Liver (tissue), 9 donors: ENCODE results near the gene ANXA6. TPM values are rescaled to one million over a fixed set of nuclear protein-coding genes. Genes with fewer than 3 reads are reported as not detected.
"Not testable (repeated sequence)": the region's sequence is repeated elsewhere in the genome, so short reads cannot be mapped to it uniquely, and the experiment has no call there.

Source experiments
- DNase-seq: peaks from one replicate; pipeline ENCODE4 v3.0.0-alpha.2; 2017; ENCODE audit warnings: low spot score
- H3K27ac ChIP-seq, 2 donors: one replicate each; pipeline ENCODE4 v1.7.0; 2013; ENCODE audit warnings: inconsistent platforms in 2 of 2, low read length in 2 of 2, control low read depth in 1 of 2, low read depth in 1 of 2, mild to moderate bottlenecking in 1 of 2
- H3K27me3 ChIP-seq, 4 donors: one replicate each; pipeline versions ENCODE4 v1.6.1 to v1.7.0; 2013; ENCODE audit warnings: low read length in 3 of 4, inconsistent platforms in 1 of 4, mild to moderate bottlenecking in 1 of 4, moderate library complexity in 1 of 4; ENCODE audit not compliant: control insufficient read depth in 4 of 4, insufficient read depth in 4 of 4
- H3K36me3 ChIP-seq, 4 donors: one replicate each; pipeline versions ENCODE4 v1.6.1 to v1.7.0; 2013; ENCODE audit warnings: low read length in 3 of 4, mild to moderate bottlenecking in 3 of 4, low read depth in 1 of 4, moderate library complexity in 1 of 4; ENCODE audit not compliant: control insufficient read depth in 4 of 4, insufficient read depth in 3 of 4
- H3K4me1 ChIP-seq, 4 donors: one replicate each; pipeline versions ENCODE4 v1.6.1 to v1.7.0; 2013; ENCODE audit warnings: low read length in 3 of 4, mild to moderate bottlenecking in 3 of 4, moderate library complexity in 1 of 4; ENCODE audit not compliant: control insufficient read depth in 4 of 4, insufficient read depth in 4 of 4
- H3K4me3 ChIP-seq, 3 donors: one replicate each; pipeline versions ENCODE4 v1.6.1 to v1.7.0; 2013; ENCODE audit warnings: low read length in 3 of 3, control low read depth in 1 of 3, low read depth in 1 of 3, mild to moderate bottlenecking in 1 of 3
- H3K9ac ChIP-seq, 2 donors: one replicate each; pipeline ENCODE4 v1.7.0; 2013; ENCODE audit warnings: low read length in 2 of 2, mild to moderate bottlenecking in 2 of 2, moderate library complexity in 2 of 2, control low read depth in 1 of 2, low read depth in 1 of 2
- H3K9me3 ChIP-seq, 4 donors: one replicate each; pipeline versions ENCODE4 v1.6.1 to v1.7.0; 2013; ENCODE audit warnings: low read length in 3 of 4; ENCODE audit not compliant: control insufficient read depth in 4 of 4
- ATF3 ChIP-seq: IDR thresholded peaks from 2 replicates; pipeline ENCODE4 v1.6.1; 2016; ENCODE audit warnings: antibody characterized with exemption
- EGR1 ChIP-seq, 2 donors: IDR thresholded peaks; 2 replicates each; pipeline ENCODE4 v1.6.1; 2016 to 2018; ENCODE audit warnings: antibody characterized with exemption in 2 of 2, low read depth in 2 of 2
- FOXA1 ChIP-seq: IDR thresholded peaks from 2 replicates; pipeline ENCODE4 v1.6.1; 2016; ENCODE audit warnings: antibody characterized with exemption
- FOXA2 ChIP-seq: IDR thresholded peaks from 2 replicates; pipeline ENCODE4 v1.6.1; 2016; ENCODE audit warnings: antibody characterized with exemption
- GABPA ChIP-seq, 2 donors: IDR thresholded peaks in 1 of 2; conservative IDR thresholded peaks in 1 of 2; 2 replicates each; pipeline ENCODE4 v1.6.1; 2016; ENCODE audit warnings: antibody characterized with exemption in 2 of 2, mild to moderate bottlenecking in 1 of 2, moderate library complexity in 1 of 2
- HNF4A ChIP-seq, 2 donors: conservative IDR thresholded peaks; 2 replicates each; pipeline ENCODE4 v1.6.1; 2016; ENCODE audit warnings: antibody characterized with exemption in 2 of 2, mild to moderate bottlenecking in 2 of 2
- HNF4G ChIP-seq: IDR thresholded peaks from 2 replicates; pipeline ENCODE4 v1.6.1; 2016; ENCODE audit warnings: antibody characterized with exemption
- JUND ChIP-seq, 2 donors: IDR thresholded peaks; 2 replicates each; pipeline ENCODE4 v1.6.1; 2016; ENCODE audit warnings: antibody characterized with exemption in 2 of 2
- NR2F2 ChIP-seq: IDR thresholded peaks from 2 replicates; pipeline ENCODE4 v1.6.1; 2016; ENCODE audit warnings: antibody characterized with exemption
- RAD21 ChIP-seq, 2 donors: IDR thresholded peaks; 2 replicates each; pipeline ENCODE4 v1.6.1; 2016; ENCODE audit warnings: antibody characterized with exemption in 2 of 2, mild to moderate bottlenecking in 2 of 2
- RXRA ChIP-seq, 2 donors: IDR thresholded peaks; 2 replicates each; pipeline ENCODE4 v1.6.1; 2017 to 2018; ENCODE audit warnings: antibody characterized with exemption in 2 of 2, mild to moderate bottlenecking in 1 of 2
- SP1 ChIP-seq: IDR thresholded peaks from 2 replicates; pipeline ENCODE4 v1.6.1; 2018; ENCODE audit warnings: antibody characterized with exemption, mild to moderate bottlenecking
- TAF1 ChIP-seq: conservative IDR thresholded peaks from 2 replicates; pipeline ENCODE4 v1.6.1; 2016; ENCODE audit warnings: antibody characterized with exemption, mild to moderate bottlenecking
- YY1 ChIP-seq: IDR thresholded peaks from 2 replicates; pipeline ENCODE4 v1.6.1; 2016; ENCODE audit warnings: antibody characterized with exemption, mild to moderate bottlenecking
- WGBS: extraction: QIAGEN DNeasy Blood & Tissue Kit; methylation state at CpG from one replicate; pipeline ENCODE4 v1.1.7; 2013; 5-methylcytosine and 5-hydroxymethylcytosine counted together
- polyA plus RNA-seq, 2 donors: library from polyadenylated mRNA; stranded (reverse) in 1 of 2; unstranded in 1 of 2; fragments of 200-250 nt in 1 of 2; fragments of >200 nt in 1 of 2; fragmentation: Nextera tagmentation in 1 of 2; extraction: Ambion mirVana in 1 of 2; gene quantifications; one replicate each; pipeline versions ENCODE4 v1.2.1 to v1.2.3, GENCODE V29; 2013 to 2015
- total RNA-seq, 2 donors: library from RNA; depleted of rRNA; stranded (reverse); fragments of >200 nt; gene quantifications; one replicate each; pipeline ENCODE4 v1.2.3, GENCODE V29; 2014
- TF ChIP-seq, protein P1 (sequence below): fragments of 150-350 bp; IDR thresholded peaks from 2 replicates; pipeline ENCODE4 v1.5.1; 2017; ENCODE audit warnings: improper control_type of control experiment, low read depth, low read length; ENCODE audit not compliant: missing input control
- TF ChIP-seq, protein P2 (sequence below): IDR thresholded peaks from 2 replicates; pipeline ENCODE4 v1.6.1; 2016; ENCODE audit warnings: antibody characterized with exemption
- TF ChIP-seq, protein P3 (sequence below): IDR thresholded peaks from 2 replicates; pipeline ENCODE4 v1.6.1; 2016; ENCODE audit warnings: antibody characterized with exemption
- TF ChIP-seq, protein P4 (sequence below): IDR thresholded peaks from 2 replicates; pipeline ENCODE4 v1.6.1; 2016; ENCODE audit warnings: antibody characterized with exemption, mild to moderate bottlenecking
- donor health status: healthy.
- donor health status: healthy.
- donor health status: healthy.
- donor health status: healthy.
- donor health status: healthy.

ANXA6 gene
- total and polyA plus RNA-seq, 4 donors = 52.7 to 215 (median 126) TPM

- TF ChIP-seq, protein P1, sequence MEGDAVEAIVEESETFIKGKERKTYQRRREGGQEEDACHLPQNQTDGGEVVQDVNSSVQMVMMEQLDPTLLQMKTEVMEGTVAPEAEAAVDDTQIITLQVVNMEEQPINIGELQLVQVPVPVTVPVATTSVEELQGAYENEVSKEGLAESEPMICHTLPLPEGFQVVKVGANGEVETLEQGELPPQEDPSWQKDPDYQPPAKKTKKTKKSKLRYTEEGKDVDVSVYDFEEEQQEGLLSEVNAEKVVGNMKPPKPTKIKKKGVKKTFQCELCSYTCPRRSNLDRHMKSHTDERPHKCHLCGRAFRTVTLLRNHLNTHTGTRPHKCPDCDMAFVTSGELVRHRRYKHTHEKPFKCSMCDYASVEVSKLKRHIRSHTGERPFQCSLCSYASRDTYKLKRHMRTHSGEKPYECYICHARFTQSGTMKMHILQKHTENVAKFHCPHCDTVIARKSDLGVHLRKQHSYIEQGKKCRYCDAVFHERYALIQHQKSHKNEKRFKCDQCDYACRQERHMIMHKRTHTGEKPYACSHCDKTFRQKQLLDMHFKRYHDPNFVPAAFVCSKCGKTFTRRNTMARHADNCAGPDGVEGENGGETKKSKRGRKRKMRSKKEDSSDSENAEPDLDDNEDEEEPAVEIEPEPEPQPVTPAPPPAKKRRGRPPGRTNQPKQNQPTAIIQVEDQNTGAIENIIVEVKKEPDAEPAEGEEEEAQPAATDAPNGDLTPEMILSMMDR = no peak
Measured at GRCh38 chr5:151199581-151200185, 42.1 kb upstream of the ANXA6 start (continued).

DNA sequence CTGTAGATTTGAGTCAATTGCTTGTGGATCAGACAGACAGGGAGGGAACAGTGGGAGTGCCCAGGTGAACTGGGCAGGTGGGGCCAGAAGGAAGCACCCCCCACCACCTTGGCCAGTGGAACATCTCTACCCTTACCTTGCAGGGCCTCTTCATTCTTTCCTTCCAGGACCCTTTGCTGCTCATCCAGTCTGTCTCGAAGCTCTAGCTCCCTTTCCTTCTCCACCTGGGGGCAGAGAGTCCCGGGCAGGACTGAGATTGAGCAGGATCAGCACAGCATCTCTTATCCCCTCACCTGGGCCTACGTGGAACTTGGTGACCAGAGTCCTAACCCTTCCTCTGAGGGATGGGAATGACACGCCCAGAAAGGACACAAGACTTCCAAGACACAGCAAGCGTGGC is 41.3 kb upstream of the ANXA6 start:
- WGBS = 93% methylated on average over 5 of the region's 5 CpGs
- H3K27ac ChIP-seq = no peak overlapping the region

GRCh38 chr5:151197291-151197600 is 39.7 kb upstream of the ANXA6 start:
- not testable (repeated sequence) for H3K27ac ChIP-seq, H3K9ac ChIP-seq, H3K4me1 ChIP-seq, H3K9me3 ChIP-seq, H3K27me3 ChIP-seq, H3K4me3 ChIP-seq, DNase-seq
- WGBS = 95% methylated on average over 9 of the region's 9 CpGs
- H3K36me3 ChIP-seq = peaks cover 1 to 13% (median 6%) of the 10 kb centered on the region in 4 donors

More for the DNA sequence above, 41.3 kb upstream of the ANXA6 start:
- H3K4me1 ChIP-seq = peaks cover 2 to 6% (median 4%) of the 10 kb centered on the region in 4 donors
- no peak for DNase-seq
- H3K36me3 ChIP-seq = peaks cover 1 to 13% (median 6%) of the 10 kb centered on the region in 4 donors
- H3K4me3 ChIP-seq = no peak overlapping the region
- H3K9ac ChIP-seq = no peak overlapping the region
- H3K9me3 ChIP-seq = no peaks in the 10 kb centered on the region
- TF ChIP-seq SP1 (no peak), RAD21 (IDR thresholded peaks at IDR 0.05) (no peak), GABPA (IDR thresholded peaks at IDR 0.05 in 1 of 2, conservative IDR thresholded peaks at IDR 0.05 in 1 of 2) (no peak), HNF4A (conservative IDR thresholded peaks at IDR 0.05) (no peak), TAF1 (no peak), FOXA1 (no peak), YY1 (no peak), JUND (IDR thresholded peaks at IDR 0.05) (no peak), RXRA (IDR thresholded peaks at IDR 0.05) (no peak), FOXA2 (no peak), HNF4G (no peak), ATF3 (no peak), EGR1 (IDR thresholded peaks at IDR 0.05; ENCODE audit: low read depth in 2 of 2) (no peak), NR2F2 (no peak)
- TF ChIP-seq, protein P2, sequence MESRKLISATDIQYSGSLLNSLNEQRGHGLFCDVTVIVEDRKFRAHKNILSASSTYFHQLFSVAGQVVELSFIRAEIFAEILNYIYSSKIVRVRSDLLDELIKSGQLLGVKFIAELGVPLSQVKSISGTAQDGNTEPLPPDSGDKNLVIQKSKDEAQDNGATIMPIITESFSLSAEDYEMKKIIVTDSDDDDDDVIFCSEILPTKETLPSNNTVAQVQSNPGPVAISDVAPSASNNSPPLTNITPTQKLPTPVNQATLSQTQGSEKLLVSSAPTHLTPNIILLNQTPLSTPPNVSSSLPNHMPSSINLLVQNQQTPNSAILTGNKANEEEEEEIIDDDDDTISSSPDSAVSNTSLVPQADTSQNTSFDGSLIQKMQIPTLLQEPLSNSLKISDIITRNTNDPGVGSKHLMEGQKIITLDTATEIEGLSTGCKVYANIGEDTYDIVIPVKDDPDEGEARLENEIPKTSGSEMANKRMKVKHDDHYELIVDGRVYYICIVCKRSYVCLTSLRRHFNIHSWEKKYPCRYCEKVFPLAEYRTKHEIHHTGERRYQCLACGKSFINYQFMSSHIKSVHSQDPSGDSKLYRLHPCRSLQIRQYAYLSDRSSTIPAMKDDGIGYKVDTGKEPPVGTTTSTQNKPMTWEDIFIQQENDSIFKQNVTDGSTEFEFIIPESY = no peak
- TF ChIP-seq, protein P3, sequence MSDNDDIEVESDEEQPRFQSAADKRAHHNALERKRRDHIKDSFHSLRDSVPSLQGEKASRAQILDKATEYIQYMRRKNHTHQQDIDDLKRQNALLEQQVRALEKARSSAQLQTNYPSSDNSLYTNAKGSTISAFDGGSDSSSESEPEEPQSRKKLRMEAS = no peak
- TF ChIP-seq, protein P1 = no peak
- TF ChIP-seq, protein P4, sequence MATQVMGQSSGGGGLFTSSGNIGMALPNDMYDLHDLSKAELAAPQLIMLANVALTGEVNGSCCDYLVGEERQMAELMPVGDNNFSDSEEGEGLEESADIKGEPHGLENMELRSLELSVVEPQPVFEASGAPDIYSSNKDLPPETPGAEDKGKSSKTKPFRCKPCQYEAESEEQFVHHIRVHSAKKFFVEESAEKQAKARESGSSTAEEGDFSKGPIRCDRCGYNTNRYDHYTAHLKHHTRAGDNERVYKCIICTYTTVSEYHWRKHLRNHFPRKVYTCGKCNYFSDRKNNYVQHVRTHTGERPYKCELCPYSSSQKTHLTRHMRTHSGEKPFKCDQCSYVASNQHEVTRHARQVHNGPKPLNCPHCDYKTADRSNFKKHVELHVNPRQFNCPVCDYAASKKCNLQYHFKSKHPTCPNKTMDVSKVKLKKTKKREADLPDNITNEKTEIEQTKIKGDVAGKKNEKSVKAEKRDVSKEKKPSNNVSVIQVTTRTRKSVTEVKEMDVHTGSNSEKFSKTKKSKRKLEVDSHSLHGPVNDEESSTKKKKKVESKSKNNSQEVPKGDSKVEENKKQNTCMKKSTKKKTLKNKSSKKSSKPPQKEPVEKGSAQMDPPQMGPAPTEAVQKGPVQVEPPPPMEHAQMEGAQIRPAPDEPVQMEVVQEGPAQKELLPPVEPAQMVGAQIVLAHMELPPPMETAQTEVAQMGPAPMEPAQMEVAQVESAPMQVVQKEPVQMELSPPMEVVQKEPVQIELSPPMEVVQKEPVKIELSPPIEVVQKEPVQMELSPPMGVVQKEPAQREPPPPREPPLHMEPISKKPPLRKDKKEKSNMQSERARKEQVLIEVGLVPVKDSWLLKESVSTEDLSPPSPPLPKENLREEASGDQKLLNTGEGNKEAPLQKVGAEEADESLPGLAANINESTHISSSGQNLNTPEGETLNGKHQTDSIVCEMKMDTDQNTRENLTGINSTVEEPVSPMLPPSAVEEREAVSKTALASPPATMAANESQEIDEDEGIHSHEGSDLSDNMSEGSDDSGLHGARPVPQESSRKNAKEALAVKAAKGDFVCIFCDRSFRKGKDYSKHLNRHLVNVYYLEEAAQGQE = no peak
- no peaks in the 10 kb centered on the region for H3K27me3 ChIP-seq
